Fibroblast of lung (primary cell): ENCODE data around the gene BNIP5. TPM values are rescaled to one million over a fixed set of nuclear protein-coding genes. Genes with fewer than 3 reads are reported as not detected.
"Not testable (repeated sequence)": the region's sequence is repeated elsewhere in the genome, so short reads cannot be mapped to it uniquely, and the experiment has no call there.

Source experiments
- DNase-seq, 2 donors: peaks; one replicate each; pipeline versions ENCODE4 v3.0.0 to v3.0.0-alpha.2; 2010; ENCODE audit warnings: low read depth in 2 of 2
- H2AFZ ChIP-seq: 2 replicates; pipeline ENCODE4 v1.5.1; 2012; ENCODE audit warnings: low read length, control low read depth, inconsistent platforms
- H3K27ac ChIP-seq: 2 replicates; pipeline ENCODE4 v1.5.1; 2011; ENCODE audit warnings: low read length, control low read depth; ENCODE audit not compliant: insufficient read depth
- H3K27me3 ChIP-seq: 2 replicates; pipeline ENCODE4 v1.5.1; 2011; ENCODE audit warnings: mild to moderate bottlenecking, low read length; ENCODE audit not compliant: control insufficient read depth, insufficient read depth
- H3K36me3 ChIP-seq: 2 replicates; pipeline ENCODE4 v1.5.1; 2011; ENCODE audit warnings: low read length; ENCODE audit not compliant: control insufficient read depth, insufficient read depth
- H3K4me1 ChIP-seq: 2 replicates; pipeline ENCODE4 v1.5.1; 2011; ENCODE audit warnings: low read length; ENCODE audit not compliant: control insufficient read depth, insufficient read depth; ENCODE audit errors: extremely low read depth
- H3K4me2 ChIP-seq: 2 replicates; pipeline ENCODE4 v1.5.1; 2011; ENCODE audit warnings: low read length, control low read depth; ENCODE audit not compliant: insufficient read depth; ENCODE audit errors: extremely low read depth
- H3K4me3 ChIP-seq, 4 experiments: fragments of 200-600 bp in 1 of 4; sonication (generic) in 1 of 4; replicated peaks in 1 of 4; 2 replicates each; pipeline ENCODE4 v1.5.1; 2011 to 2016; ENCODE audit warnings: low read length in 4 of 4, low read depth in 3 of 4, mild to moderate bottlenecking in 3 of 4, control low read depth in 2 of 4, inconsistent platforms in 1 of 4, mixed read lengths in 1 of 4; ENCODE audit not compliant: insufficient read depth in 1 of 4; ENCODE audit errors: control extremely low read depth in 1 of 4
- H3K79me2 ChIP-seq: 2 replicates; pipeline ENCODE4 v1.5.1; 2012; ENCODE audit warnings: mild to moderate bottlenecking, low read length, inconsistent platforms; ENCODE audit not compliant: control insufficient read depth, insufficient read depth
- H3K9ac ChIP-seq: 2 replicates; pipeline ENCODE4 v1.5.1; 2011; ENCODE audit warnings: mild to moderate bottlenecking, low read length, control low read depth; ENCODE audit not compliant: insufficient read depth
- H3K9me3 ChIP-seq: 2 replicates; pipeline ENCODE4 v1.5.1; 2012; ENCODE audit warnings: low read depth, low read length; ENCODE audit not compliant: control insufficient read depth, insufficient read depth
- H4K20me1 ChIP-seq: 2 replicates; pipeline ENCODE4 v1.5.1; 2011; ENCODE audit warnings: low read length; ENCODE audit not compliant: control insufficient read depth, insufficient read depth; ENCODE audit errors: extremely low read depth
- CTCF ChIP-seq, 2 donors: IDR thresholded peaks in 1 of 2; conservative IDR thresholded peaks in 1 of 2; 1 replicate in 1 of 2; 2 replicates in 1 of 2; pipeline ENCODE4 v1.5.1; 2011 to 2012; ENCODE audit warnings: low read length in 2 of 2, control low read depth in 1 of 2, inconsistent platforms in 1 of 2, low read depth in 1 of 2, mild to moderate bottlenecking in 1 of 2
- EZH2 ChIP-seq: IDR thresholded peaks from 2 replicates; pipeline ENCODE4 v1.5.1; 2012; ENCODE audit warnings: low read length, control low read depth, mild to moderate bottlenecking; ENCODE audit errors: missing control alignments
- polyA plus RNA-seq, 2 donors: library from polyadenylated mRNA; depleted of rRNA in 1 of 2; stranded (reverse) in 1 of 2; unstranded in 1 of 2; fragments of >200 nt; gene quantifications; 2 replicates each; pipeline ENCODE4 v1.2.1, GENCODE V29; 2011 to 2012; ENCODE audit warnings: missing spikeins in 1 of 2
- total RNA-seq: library from RNA; depleted of rRNA; stranded (reverse); fragments of >200 nt; gene quantifications from 2 replicates; pipeline ENCODE4 v1.2.1, GENCODE V29; 2014

The BNIP5 gene
- total and polyA plus RNA-seq, 2 donors (not counting 1 experiment from before 2014, with no cell fraction given): not detected

- TF ChIP-seq EZH2: no peak
- no peak for TF ChIP-seq CTCF (conservative IDR thresholded peaks at IDR 0.05 in 1 of 2, IDR thresholded peaks at IDR 0.05 in 1 of 2; ENCODE audit: low read depth in 1 of 2, low read length in 2 of 2)
- Histone ChIP-seq H3K27me3 (no peaks in the 10 kb centered on the region), H3K4me1 (no peaks in the 10 kb centered on the region), H3K9me3 (no peaks in the 10 kb centered on the region), H2AFZ (no peak overlapping the region), H3K79me2 (no peaks in the 10 kb centered on the region), H4K20me1 (no peaks in the 10 kb centered on the region), H3K4me2 (no peak overlapping the region), H3K9ac (no peak overlapping the region), H3K4me3 (no peak overlapping the region), H3K36me3 (no peaks in the 10 kb centered on the region), H3K27ac (no peak overlapping the region)
- DNase-seq: peak in 1 of 2 donors; percentile 65
Observed at GRCh38 chr6:36364669-36365479, 28.2 kb upstream of the BNIP5 start.

GRCh38 chr6:36364061-36364635, 27.5 kb upstream of the BNIP5 start:
- H2AFZ ChIP-seq, H3K4me1 ChIP-seq, DNase-seq, H3K4me3 ChIP-seq, H3K36me3 ChIP-seq, H3K27ac ChIP-seq, H3K9me3 ChIP-seq, H3K27me3 ChIP-seq, H3K9ac ChIP-seq, H4K20me1 ChIP-seq, H3K4me2 ChIP-seq, H3K79me2 ChIP-seq: not testable (repeated sequence)

- not testable (repeated sequence) for H3K4me3 ChIP-seq, H2AFZ ChIP-seq, H3K9ac ChIP-seq, DNase-seq, H3K79me2 ChIP-seq, H3K4me1 ChIP-seq, H3K36me3 ChIP-seq, H3K27me3 ChIP-seq, H4K20me1 ChIP-seq, H3K27ac ChIP-seq, H3K9me3 ChIP-seq, H3K4me2 ChIP-seq
Observed at GRCh38 chr6:36363371-36363752, 26.7 kb upstream of the BNIP5 start.
